Keratinocyte (primary cell): ENCODE results near the gene MCTP2. TPM values are rescaled to one million over a fixed set of nuclear protein-coding genes. Genes with fewer than 3 reads are reported as not detected.

Experiments
- DNase-seq: peaks from one replicate; pipeline ENCODE4 v3.0.0-alpha.2; 2011; ENCODE audit warnings: low read depth, missing footprints, low spot score
- FAIRE-seq: peaks from 2 replicates; lab custom pipeline; 2011; peaks lifted over from hg19 to GRCh38; lab: Jason Lieb, UNC
- H2AFZ ChIP-seq: 2 replicates; pipeline ENCODE4 v1.6.0; 2012; ENCODE audit warnings: low read length, control low read depth, inconsistent platforms; ENCODE audit not compliant: control insufficient read depth
- H3K27ac ChIP-seq: 2 replicates; pipeline ENCODE4 v1.5.1; 2011; ENCODE audit warnings: low read length; ENCODE audit not compliant: control insufficient read depth, insufficient read depth
- H3K27me3 ChIP-seq: 3 replicates; pipeline ENCODE4 v1.6.0; 2011; ENCODE audit warnings: low read length; ENCODE audit not compliant: control insufficient read depth, insufficient read depth; ENCODE audit errors: extremely low read depth
- H3K36me3 ChIP-seq, 2 experiments: 2 replicates in 1 of 2; 3 replicates in 1 of 2; pipeline ENCODE4 v1.5.1; 2011; ENCODE audit warnings: low read length in 2 of 2, mild to moderate bottlenecking in 1 of 2; ENCODE audit not compliant: control insufficient read depth in 2 of 2, insufficient read depth in 2 of 2; ENCODE audit errors: extremely low read depth in 1 of 2
- H3K4me1 ChIP-seq: 3 replicates; pipeline ENCODE4 v1.5.1; 2011; ENCODE audit warnings: low read length; ENCODE audit not compliant: control insufficient read depth, insufficient read depth; ENCODE audit errors: extremely low read depth
- H3K4me2 ChIP-seq: 3 replicates; pipeline ENCODE4 v1.6.0; 2011; ENCODE audit warnings: low read depth, low read length; ENCODE audit not compliant: control insufficient read depth, insufficient read depth; ENCODE audit errors: extremely low read depth
- H3K4me3 ChIP-seq, 3 experiments: fragments of 200-600 bp in 1 of 3; sonication (generic) in 1 of 3; 2 replicates in 2 of 3; 3 replicates in 1 of 3; pipeline ENCODE4 v1.5.1; 2011 to 2016; ENCODE audit warnings: low read length in 3 of 3, mild to moderate bottlenecking in 3 of 3, control low read depth in 2 of 3, inconsistent platforms in 1 of 3, low read depth in 1 of 3, mixed read lengths in 1 of 3, mixed run types in 1 of 3, moderate library complexity in 1 of 3; ENCODE audit not compliant: control insufficient read depth in 2 of 3, insufficient read depth in 2 of 3; ENCODE audit errors: extremely low read depth in 1 of 3
- H3K79me2 ChIP-seq: 2 replicates; pipeline ENCODE4 v1.6.0; 2012; ENCODE audit warnings: low read length; ENCODE audit not compliant: control insufficient read depth, insufficient read depth
- H3K9ac ChIP-seq: 3 replicates; pipeline ENCODE4 v1.6.0; 2011; ENCODE audit warnings: low read length; ENCODE audit not compliant: control insufficient read depth, insufficient read depth; ENCODE audit errors: extremely low read depth
- H3K9me1 ChIP-seq: 3 replicates; pipeline ENCODE4 v1.6.0; 2011; ENCODE audit warnings: low read length; ENCODE audit not compliant: control insufficient read depth, insufficient read depth; ENCODE audit errors: extremely low read depth
- H3K9me3 ChIP-seq: 2 replicates; pipeline ENCODE4 v1.5.1; 2012; ENCODE audit warnings: low read depth, low read length; ENCODE audit not compliant: control insufficient read depth
- H4K20me1 ChIP-seq: 3 replicates; pipeline ENCODE4 v1.6.0; 2011; ENCODE audit warnings: low read length; ENCODE audit not compliant: control insufficient read depth, insufficient read depth; ENCODE audit errors: extremely low read depth
- CTCF ChIP-seq, 3 experiments: IDR thresholded peaks in 1 of 3; conservative IDR thresholded peaks in 1 of 3; optimal IDR thresholded peaks in 1 of 3; 2 replicates in 2 of 3; 3 replicates in 1 of 3; pipeline versions ENCODE3 to v1.5.1; 2011; ENCODE audit warnings: low read length in 3 of 3, mild to moderate bottlenecking in 3 of 3, moderate library complexity in 2 of 3, control low read depth in 1 of 3, inconsistent platforms in 1 of 3; ENCODE audit not compliant: insufficient read depth in 2 of 3; ENCODE audit errors: extremely low read depth in 1 of 3
- EZH2 ChIP-seq: IDR thresholded peaks from one replicate; pipeline ENCODE4 v1.6.1; 2012; ENCODE audit warnings: inconsistent platforms, mild to moderate bottlenecking, low read length, moderate library complexity
- dilution Hi-C: fragments of 300-500 bp; cut with MboI; formaldehyde crosslinking; loops from one replicate; pipeline ENCODE4 v1.7.0; 2020; ENCODE audit warnings: low sequenced_read_pairs; ENCODE audit not compliant: extremely low pct_ligation_motif_present
- polyA plus RNA-seq, 5 experiments: library from polyadenylated mRNA; depleted of rRNA in 3 of 5; stranded (reverse) in 3 of 5; stranded (forward) in 1 of 5; unstranded in 1 of 5; fragments of >200 nt; gene quantifications; 1 replicate in 1 of 5; 2 replicates in 3 of 5; 3 replicates in 1 of 5; pipeline versions ENCODE4 v1.2.1 to v1.2.3, GENCODE V29; 2011 to 2012; ENCODE audit warnings: missing spikeins in 2 of 5, low read depth in 1 of 5, low replicate concordance in 1 of 5

Gene MCTP2
- polyA plus RNA-seq, 1 donor (not counting 4 experiments of a cell fraction or from before 2014, with no cell fraction given), result 22.0 TPM

DNA sequence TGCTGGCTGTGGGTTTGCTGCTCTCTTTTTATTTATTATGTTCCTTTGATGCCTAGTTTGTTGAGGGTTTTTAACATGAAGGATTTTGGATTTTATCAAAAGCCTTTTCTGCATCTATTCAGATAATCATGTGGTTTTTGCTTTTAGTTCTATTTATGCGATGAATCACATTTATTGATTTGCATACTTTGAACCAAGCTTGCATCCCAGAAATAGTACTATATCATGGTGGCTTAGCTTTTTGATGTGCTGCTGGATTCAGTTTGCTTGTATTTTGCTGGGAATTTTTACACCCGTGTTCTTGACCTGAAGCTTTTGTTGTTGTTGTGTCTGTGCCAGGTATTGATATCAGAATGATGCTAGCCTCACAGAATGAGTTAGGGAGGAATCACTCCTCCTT, 48.4 kb downstream of the MCTP2 start:
- dilution Hi-C loops, result no loop called here
- H3K36me3 ChIP-seq, result no peaks in the 10 kb centered on the region
- FAIRE-seq (no peak), DNase-seq (no peak)
- H3K27ac ChIP-seq, result no peak overlapping the region
- H3K79me2 ChIP-seq, result peaks cover 14% of the 10 kb centered on the region
- H3K9ac ChIP-seq, result no peak overlapping the region
- H4K20me1 ChIP-seq, result no peaks in the 10 kb centered on the region
- no peak for TF ChIP-seq EZH2
- TF ChIP-seq CTCF (optimal IDR thresholded peaks at IDR 0.05 in 1 of 3, IDR thresholded peaks at IDR 0.05 in 1 of 3, conservative IDR thresholded peaks at IDR 0.05 in 1 of 3; ENCODE audit: extremely low read depth in 1 of 3, insufficient read depth in 2 of 3, low read length in 3 of 3), result no peak
- H3K4me3 ChIP-seq, result no peak overlapping the region
- H3K27me3 ChIP-seq, result no peaks in the 10 kb centered on the region
- no peaks in the 10 kb centered on the region for H3K9me1 ChIP-seq
- no peaks in the 10 kb centered on the region for H3K4me1 ChIP-seq
- no peak overlapping the region for H3K4me2 ChIP-seq
- no peaks in the 10 kb centered on the region for H3K9me3 ChIP-seq
- no peak overlapping the region for H2AFZ ChIP-seq

GRCh38 chr15:94280301-94280700, 48.9 kb downstream of the MCTP2 start:
- no peak for DNase-seq
- Histone ChIP-seq H3K79me2 (peaks cover 16% of the 10 kb centered on the region), H3K36me3 (no peaks in the 10 kb centered on the region), H3K4me2 (no peak overlapping the region), H3K27ac (no peak overlapping the region), H3K4me1 (no peaks in the 10 kb centered on the region), H3K9me3 (no peaks in the 10 kb centered on the region), H4K20me1 (no peaks in the 10 kb centered on the region), H3K9me1 (no peaks in the 10 kb centered on the region), H3K9ac (no peak overlapping the region), H2AFZ (no peak overlapping the region), H3K27me3 (no peaks in the 10 kb centered on the region), H3K4me3 (no peak overlapping the region)
- TF ChIP-seq EZH2, result no peak
- no peak for TF ChIP-seq CTCF (optimal IDR thresholded peaks at IDR 0.05 in 1 of 3, IDR thresholded peaks at IDR 0.05 in 1 of 3, conservative IDR thresholded peaks at IDR 0.05 in 1 of 3; ENCODE audit: extremely low read depth in 1 of 3, insufficient read depth in 2 of 3, low read length in 3 of 3)
- no peak for FAIRE-seq
- dilution Hi-C loops, result no loop called here
